ENCODE results near the gene MTCL1.

The MTCL1 gene

GRCh38 chr18:8816816-8817215 lies 111.5 kb downstream of the MTCL1 start:
- peak; percentile 82 for DNase-seq

- no peak for DNase-seq
Observed at GRCh38 chr18:8818982-8819381, 113.6 kb downstream of the MTCL1 start.

GRCh38 chr18:8820396-8821082 lies 115.2 kb downstream of the MTCL1 start:
- DNase-seq: no peak

- no peak for DNase-seq
Observed at GRCh38 chr18:8821083-8821465, 115.7 kb downstream of the MTCL1 start.

- no peak for DNase-seq
Observed at GRCh38 chr18:8821531-8821930, 116.2 kb downstream of the MTCL1 start.

- DNase-seq: no peak
Observed at GRCh38 chr18:8822643-8823042, 117.3 kb downstream of the MTCL1 start.

- no peak for DNase-seq
Observed at GRCh38 chr18:8823530-8823929, 118.2 kb downstream of the MTCL1 start.

GRCh38 chr18:8824846-8825245 lies 119.5 kb downstream of the MTCL1 start:
- DNase-seq: no peak

- no peak for DNase-seq
Observed at GRCh38 chr18:8825273-8825672, 119.9 kb downstream of the MTCL1 start.

GRCh38 chr18:8825729-8826375 lies 120.5 kb downstream of the MTCL1 start:
- no peak for DNase-seq

GRCh38 chr18:8826514-8826913 lies 121.2 kb downstream of the MTCL1 start:
- no peak for DNase-seq

GRCh38 chr18:8826971-8827370 lies 121.6 kb downstream of the MTCL1 start:
- DNase-seq: no peak

- no peak for DNase-seq
Observed at GRCh38 chr18:8828300-8828699, 122.9 kb downstream of the MTCL1 start.

GRCh38 chr18:8828798-8829197 lies 123.4 kb downstream of the MTCL1 start:
- DNase-seq: no peak

- no peak for DNase-seq
Observed at GRCh38 chr18:8830067-8831060, 125.0 kb downstream of the MTCL1 start.

GRCh38 chr18:8831112-8831511 lies 125.8 kb downstream of the MTCL1 start:
- DNase-seq: no peak

GRCh38 chr18:8831531-8831930 lies 126.2 kb downstream of the MTCL1 start:
- no peak for DNase-seq

GRCh38 chr18:8833480-8833879 lies 128.1 kb downstream of the MTCL1 start:
- DNase-seq: no peak

GRCh38 chr18:8834881-8835280 lies 129.5 kb downstream of the MTCL1 start:
- DNase-seq: no peak

GRCh38 chr18:8835521-8835953 lies 130.2 kb downstream of the MTCL1 start:
- DNase-seq: no peak

- DNase-seq: no peak
Observed at GRCh38 chr18:8839281-8839680, 133.9 kb downstream of the MTCL1 start.

- no peak for DNase-seq
Observed at GRCh38 chr18:8841781-8842485, 136.6 kb downstream of the MTCL1 start.

GRCh38 chr18:8842506-8842905 lies 137.2 kb downstream of the MTCL1 start:
- no peak for DNase-seq

All from fibroblast of skin of right biceps (primary cell).